Measurements from ENCODE around the gene MASP2. TPM values are rescaled to one million over a fixed set of nuclear protein-coding genes. Genes with fewer than 3 reads are reported as not detected.

The MASP2 gene
- total RNA-seq, 1 donor from 2014 or later: not detected

DNA sequence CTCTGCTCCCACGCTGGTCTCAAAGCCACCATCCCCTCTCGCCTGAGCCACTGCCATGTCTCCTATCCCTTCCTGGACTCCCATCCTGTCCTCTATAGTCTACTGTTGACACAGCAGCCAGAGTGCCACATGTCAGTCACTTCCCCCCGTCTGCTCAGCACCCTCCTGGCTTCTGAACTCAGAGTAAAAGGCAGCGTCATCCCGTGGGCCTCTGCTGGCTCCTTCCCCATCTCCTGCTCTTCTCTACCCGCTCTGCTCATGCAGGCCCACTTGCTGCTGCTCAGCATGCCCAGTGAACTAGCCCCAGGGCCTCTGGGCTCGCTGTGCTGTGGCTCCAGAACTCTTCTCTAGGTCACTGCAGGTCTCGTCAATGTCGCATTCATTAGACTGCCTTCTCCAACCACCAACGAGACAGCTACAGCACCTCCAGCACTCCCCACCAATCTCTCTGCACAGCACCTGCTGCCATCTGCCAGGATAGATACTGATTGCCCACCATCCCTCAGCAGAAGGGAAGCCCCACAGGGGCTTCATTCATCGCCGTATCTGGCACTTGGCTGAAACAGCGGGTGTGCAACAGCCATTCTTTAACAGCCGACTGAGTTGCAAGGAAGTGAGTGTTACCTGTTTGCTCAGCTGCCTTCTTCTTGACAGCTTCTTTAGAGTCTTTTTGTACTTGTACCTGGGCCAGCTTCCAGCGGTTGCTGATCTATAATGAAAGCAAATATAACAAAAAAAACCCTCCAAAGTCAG is 24.6 kb upstream of the MASP2 start:
- no peaks in the 10 kb centered on the region for H3K4me1 ChIP-seq
- H3K27ac ChIP-seq: no peak overlapping the region
- no peak for TF ChIP-seq CTCF (IDR thresholded peaks at IDR 0.05)
- peaks cover 95% of the 10 kb centered on the region for H3K36me3 ChIP-seq
- peak; percentile 25 for DNase-seq
- H3K9me3 ChIP-seq: no peaks in the 10 kb centered on the region
- intact Hi-C loops (cut with DNase I): no loop called here
- ATAC-seq: no peak
- H3K27me3 ChIP-seq: no peaks in the 10 kb centered on the region
- no peak overlapping the region for H3K4me3 ChIP-seq

DNA sequence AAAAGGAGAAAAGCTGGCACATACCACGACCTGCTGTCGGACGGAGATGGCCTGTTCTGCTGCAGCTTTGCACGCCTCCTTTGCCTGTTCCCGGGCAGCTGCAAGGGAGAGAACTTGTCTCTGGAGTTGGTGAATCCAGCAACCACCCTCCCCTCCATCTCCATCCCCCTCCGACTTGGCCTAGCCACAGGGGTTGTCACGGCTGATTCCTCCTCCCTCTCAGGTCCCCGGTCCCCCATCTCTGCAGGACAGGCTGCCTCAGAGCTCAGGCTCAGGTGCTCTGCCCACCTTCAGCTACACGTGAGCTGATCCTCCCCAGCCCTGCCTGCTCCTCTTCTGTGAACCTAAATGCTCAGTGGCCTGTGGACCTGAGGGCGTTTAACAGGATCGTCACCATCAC is 23.8 kb upstream of the MASP2 start:
- no peak for TF ChIP-seq CTCF (IDR thresholded peaks at IDR 0.05)
- intact Hi-C loops (cut with DNase I): no loop called here
- Histone ChIP-seq H3K4me3 (no peak overlapping the region), H3K27ac (no peak overlapping the region), H3K36me3 (peaks cover 95% of the 10 kb centered on the region), H3K9me3 (no peaks in the 10 kb centered on the region), H3K4me1 (no peaks in the 10 kb centered on the region), H3K27me3 (no peaks in the 10 kb centered on the region)
- no peak for ATAC-seq
- DNase-seq: peak; percentile 35

GRCh38 chr1:11068600-11069473 is 21.8 kb upstream of the MASP2 start:
- DNase-seq (peak; percentile 34), ATAC-seq (no peak)
- Histone ChIP-seq H3K27ac (no peak overlapping the region), H3K4me3 (no peak overlapping the region), H3K36me3 (peaks cover 83% of the 10 kb centered on the region), H3K9me3 (no peaks in the 10 kb centered on the region), H3K27me3 (no peaks in the 10 kb centered on the region), H3K4me1 (no peaks in the 10 kb centered on the region)
- no peak for TF ChIP-seq CTCF (IDR thresholded peaks at IDR 0.05)
- intact Hi-C loops (cut with DNase I): no loop called here

DNA sequence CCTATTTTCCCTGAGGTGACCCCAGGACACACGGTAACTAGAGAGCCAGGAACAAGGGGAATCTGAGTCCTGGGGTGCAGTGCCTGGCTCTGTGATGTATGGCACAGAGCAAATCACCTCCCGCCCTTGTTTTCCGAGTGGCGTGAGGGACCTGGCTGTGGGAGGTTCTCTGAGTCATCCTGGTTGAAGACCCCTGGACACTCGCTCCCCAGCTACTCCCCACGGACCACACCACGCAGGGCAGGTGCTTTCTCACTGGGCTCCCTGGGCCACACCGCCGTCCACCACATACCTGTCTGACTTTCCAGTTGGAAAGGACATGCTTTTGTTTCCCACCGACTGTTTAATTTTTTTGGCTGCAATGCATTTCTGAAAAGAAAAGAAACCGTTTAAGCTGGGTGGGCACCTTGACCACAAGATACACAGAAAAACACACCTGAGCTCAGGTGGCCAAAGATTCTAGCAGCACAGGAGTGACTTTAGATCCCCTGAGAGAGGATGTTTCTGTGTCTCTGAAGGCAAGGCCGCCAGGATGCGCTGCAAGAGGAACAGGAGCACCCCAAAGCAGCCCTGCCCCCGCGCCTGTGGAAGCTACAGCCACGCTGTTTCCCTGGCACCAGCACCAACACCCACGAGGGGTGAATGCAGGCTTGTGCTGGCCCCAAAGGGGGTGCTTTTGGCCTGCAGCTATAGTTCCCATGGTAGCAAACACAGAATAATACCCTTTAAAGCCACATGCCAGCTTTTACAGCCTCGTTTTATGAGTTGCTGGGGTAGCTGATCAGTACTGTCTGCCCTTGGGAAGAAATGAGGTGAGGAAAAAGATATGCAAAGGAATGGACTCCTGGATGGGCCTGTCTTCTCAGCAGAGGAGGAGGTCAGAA is 20.9 kb upstream of the MASP2 start:
- no peak for ATAC-seq
- intact Hi-C loops (cut with DNase I): no loop called here
- Histone ChIP-seq H3K36me3 (peaks cover 74% of the 10 kb centered on the region), H3K4me1 (no peaks in the 10 kb centered on the region), H3K4me3 (no peak overlapping the region), H3K27ac (no peak overlapping the region), H3K27me3 (no peaks in the 10 kb centered on the region), H3K9me3 (no peaks in the 10 kb centered on the region)
- no peak for TF ChIP-seq CTCF (IDR thresholded peaks at IDR 0.05)
- DNase-seq: peak; percentile 46

DNA sequence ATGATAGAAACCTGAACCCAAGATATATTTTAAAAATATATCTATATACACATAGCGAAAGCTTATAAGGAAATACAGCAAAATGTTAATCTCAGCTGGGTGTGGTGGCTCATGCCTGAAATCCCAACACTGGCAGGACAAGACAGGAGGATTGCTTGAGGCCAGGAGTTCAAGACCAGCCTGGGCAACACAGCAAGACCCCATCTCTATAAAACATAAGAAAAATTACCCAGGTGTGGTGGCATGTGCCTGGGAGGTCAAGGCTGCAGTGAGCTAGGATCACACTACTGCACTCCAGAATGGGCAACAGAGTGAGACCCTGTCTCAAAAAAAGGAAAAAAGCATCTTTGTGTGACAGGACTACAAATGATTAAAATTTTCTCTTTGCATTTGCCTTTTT is 18.8 kb upstream of the MASP2 start:
- no peaks in the 10 kb centered on the region for H3K9me3 ChIP-seq
- ATAC-seq: no peak
- no peaks in the 10 kb centered on the region for H3K27me3 ChIP-seq
- peaks cover 8% of the 10 kb centered on the region for H3K4me1 ChIP-seq
- peaks cover 52% of the 10 kb centered on the region for H3K36me3 ChIP-seq
- no peak for DNase-seq
- intact Hi-C loops (cut with DNase I): no loop called here
- H3K4me3 ChIP-seq: no peak overlapping the region
- no peak overlapping the region for H3K27ac ChIP-seq
- TF ChIP-seq CTCF (IDR thresholded peaks at IDR 0.05): no peak
